Prostate gland (tissue), 2 donors: Measurements from ENCODE around the gene PCED1A. TPM values are rescaled to one million over a fixed set of nuclear protein-coding genes. Genes with fewer than 3 reads are reported as not detected.

Source experiments
- DNase-seq: peaks from one replicate; pipeline ENCODE4 v3.0.0-alpha.2; 2019; ENCODE audit warnings: low spot score
- H3K27ac ChIP-seq, 2 donors: fragments of 200-600 bp; sonication (generic); 2 replicates each; pipeline ENCODE4 v1.5.1; 2017 to 2019
- H3K27me3 ChIP-seq: fragments of 200-600 bp; sonication (generic); replicated peaks from 2 replicates; pipeline ENCODE4 v1.5.1; 2019; ENCODE audit not compliant: insufficient read depth
- H3K36me3 ChIP-seq, 2 donors: fragments of 200-600 bp; sonication (generic); 1 replicate in 1 of 2; 2 replicates in 1 of 2; pipeline versions ENCODE4 v1.5.1 to v1.8.1; 2017 to 2019
- H3K4me1 ChIP-seq: fragments of 200-600 bp; sonication (generic); replicated peaks from 2 replicates; pipeline ENCODE4 v1.5.1; 2019
- H3K4me3 ChIP-seq, 2 donors: fragments of 200-600 bp; sonication (generic); 2 replicates each; pipeline ENCODE4 v1.5.1; 2017 to 2019
- H3K9me3 ChIP-seq: fragments of 200-600 bp; sonication (generic); 2 replicates; pipeline ENCODE4 v1.5.1; 2017
- CTCF ChIP-seq, 4 experiments: fragments of 200-600 bp in 2 of 4; fragments of 450-650 bp in 2 of 4; sonication (generic) in 2 of 4; IDR thresholded peaks; 1 replicate in 3 of 4; 2 replicates in 1 of 4; pipeline ENCODE4 v1.5.1; 2016 to 2019; ENCODE audit warnings: antibody characterized with exemption in 4 of 4, mild to moderate bottlenecking in 2 of 4, moderate library complexity in 2 of 4
- POLR2A ChIP-seq: fragments of 450-650 bp; IDR thresholded peaks from one replicate; pipeline ENCODE4 v1.6.1; 2016; ENCODE audit warnings: antibody characterized with exemption, mild to moderate bottlenecking
- POLR2AphosphoS5 ChIP-seq: sonication (generic); formaldehyde crosslinking; IDR thresholded peaks from one replicate; pipeline ENCODE4 v1.6.1; 2017; ENCODE audit warnings: antibody characterized with exemption
- whole genome bisulfite sequencing: methylation state at CpG from one replicate; pipeline ENCODE4 v1.1.5; 2018; 5-methylcytosine and 5-hydroxymethylcytosine counted together
- intact Hi-C: fragments of 100-400 bp; cut with DNase I; formaldehyde crosslinking; loops from one replicate; pipeline ENCODE4 v1.14.2; 2022
- total RNA-seq, 2 donors: library from RNA; depleted of rRNA; stranded (reverse); fragments of >200 nt; gene quantifications; one replicate each; pipeline ENCODE4 v1.1.0, GENCODE V29; 2016

Gene PCED1A
- total RNA-seq, 2 donors from 2014 or later: 54.8 to 58.1 TPM

GRCh38 chr20:2822073-2822472, 18.4 kb downstream of the PCED1A start:
- 33% methylated on average over 5 of the region's 5 CpGs for WGBS
- Histone ChIP-seq H3K4me3 (no peak overlapping the region), H3K27me3 (peaks cover 8% of the 10 kb centered on the region), H3K36me3 (no peaks in the 10 kb centered on the region), H3K9me3 (no peaks in the 10 kb centered on the region), H3K27ac (no peak overlapping the region), H3K4me1 (no peaks in the 10 kb centered on the region)
- intact Hi-C loops: no loop called here
- no peak for TF ChIP-seq POLR2AphosphoS5
- TF ChIP-seq POLR2A: no peak
- no peak for TF ChIP-seq CTCF (IDR thresholded peaks at IDR 0.05)
- no peak for DNase-seq

- Histone ChIP-seq H3K4me3 (no peak overlapping the region), H3K27me3 (peaks cover 8% of the 10 kb centered on the region), H3K4me1 (no peaks in the 10 kb centered on the region), H3K9me3 (no peaks in the 10 kb centered on the region), H3K36me3 (no peaks in the 10 kb centered on the region), H3K27ac (no peak overlapping the region)
- 38% methylated on average over 66 of the region's 68 CpGs for WGBS
- no peak for DNase-seq
- intact Hi-C loops: no loop called here
- TF ChIP-seq CTCF (IDR thresholded peaks at IDR 0.05) (no peak), POLR2AphosphoS5 (no peak), POLR2A (no peak)
Measured at GRCh38 chr20:2820896-2821869, 19.3 kb downstream of the PCED1A start.

GRCh38 chr20:2820084-2820895, 20.2 kb downstream of the PCED1A start:
- H3K4me3 ChIP-seq: no peak overlapping the region
- H3K27ac ChIP-seq: no peak overlapping the region
- no peaks in the 10 kb centered on the region for H3K9me3 ChIP-seq
- intact Hi-C loops: no loop called here
- H3K36me3 ChIP-seq: no peaks in the 10 kb centered on the region
- H3K27me3 ChIP-seq: peaks cover 8% of the 10 kb centered on the region
- WGBS: 46% methylated on average over 32 of the region's 32 CpGs
- no peaks in the 10 kb centered on the region for H3K4me1 ChIP-seq
- TF ChIP-seq POLR2A (no peak), CTCF (IDR thresholded peaks at IDR 0.05) (no peak), POLR2AphosphoS5 (no peak)
- DNase-seq: no peak

GRCh38 chr20:2817891-2818595, 22.4 kb downstream of the PCED1A start:
- TF ChIP-seq POLR2A: no peak
- no peak for TF ChIP-seq POLR2AphosphoS5
- TF ChIP-seq CTCF (IDR thresholded peaks at IDR 0.05): no peak
- no peak overlapping the region for H3K27ac ChIP-seq
- H3K9me3 ChIP-seq: no peaks in the 10 kb centered on the region
- no peak for DNase-seq
- 87% methylated on average over 7 of the region's 7 CpGs for WGBS
- H3K27me3 ChIP-seq: peaks cover 8% of the 10 kb centered on the region
- no peaks in the 10 kb centered on the region for H3K4me1 ChIP-seq
- H3K36me3 ChIP-seq: no peaks in the 10 kb centered on the region
- intact Hi-C loops: no loop called here
- H3K4me3 ChIP-seq: no peak overlapping the region
